Gastroesophageal sphincter (tissue), 3 donors: ENCODE results near the gene TP53BP1.

Source experiments
- EP300 ChIP-seq: sonication (generic); formaldehyde crosslinking; IDR thresholded peaks from one replicate; pipeline ENCODE4 v1.6.1; 2017; ENCODE audit warnings: antibody characterized with exemption, mild to moderate bottlenecking
- POLR2A ChIP-seq, 2 donors: fragments of 450-650 bp; IDR thresholded peaks; one replicate each; pipeline ENCODE4 v1.6.1; 2017; ENCODE audit warnings: antibody characterized with exemption in 2 of 2, mild to moderate bottlenecking in 2 of 2, moderate library complexity in 1 of 2
- TF ChIP-seq, protein P1 (sequence below), 4 experiments: fragments of 200-600 bp in 2 of 4; fragments of 450-650 bp in 2 of 4; sonication (generic) in 1 of 4; IDR thresholded peaks; one replicate each; pipeline ENCODE4 v1.5.1; 2017 to 2019; ENCODE audit warnings: antibody characterized with exemption in 4 of 4, mild to moderate bottlenecking in 2 of 4, moderate library complexity in 2 of 4

GRCh38 chr15:43406189-43406588, 86.8 kb downstream of the TP53BP1 start:
- TF ChIP-seq, protein P1, sequence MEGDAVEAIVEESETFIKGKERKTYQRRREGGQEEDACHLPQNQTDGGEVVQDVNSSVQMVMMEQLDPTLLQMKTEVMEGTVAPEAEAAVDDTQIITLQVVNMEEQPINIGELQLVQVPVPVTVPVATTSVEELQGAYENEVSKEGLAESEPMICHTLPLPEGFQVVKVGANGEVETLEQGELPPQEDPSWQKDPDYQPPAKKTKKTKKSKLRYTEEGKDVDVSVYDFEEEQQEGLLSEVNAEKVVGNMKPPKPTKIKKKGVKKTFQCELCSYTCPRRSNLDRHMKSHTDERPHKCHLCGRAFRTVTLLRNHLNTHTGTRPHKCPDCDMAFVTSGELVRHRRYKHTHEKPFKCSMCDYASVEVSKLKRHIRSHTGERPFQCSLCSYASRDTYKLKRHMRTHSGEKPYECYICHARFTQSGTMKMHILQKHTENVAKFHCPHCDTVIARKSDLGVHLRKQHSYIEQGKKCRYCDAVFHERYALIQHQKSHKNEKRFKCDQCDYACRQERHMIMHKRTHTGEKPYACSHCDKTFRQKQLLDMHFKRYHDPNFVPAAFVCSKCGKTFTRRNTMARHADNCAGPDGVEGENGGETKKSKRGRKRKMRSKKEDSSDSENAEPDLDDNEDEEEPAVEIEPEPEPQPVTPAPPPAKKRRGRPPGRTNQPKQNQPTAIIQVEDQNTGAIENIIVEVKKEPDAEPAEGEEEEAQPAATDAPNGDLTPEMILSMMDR (IDR thresholded peaks at IDR 0.05) = no peak
- TF ChIP-seq EP300 = no peak
- no peak for TF ChIP-seq POLR2A (IDR thresholded peaks at IDR 0.05)
